Measurements from ENCODE around the gene BEAN1. TPM values are rescaled to one million over a fixed set of nuclear protein-coding genes. Genes with fewer than 3 reads are reported as not detected.

BEAN1 gene
- total and polyA plus RNA-seq, 10 donors = 0.21 to 0.68 (median 0.42) TPM; not detected in 3

GRCh38 chr16:66382966-66383299 lies 44.2 kb upstream of the BEAN1 start:
- intact Hi-C loops (cut with DNase I; ENCODE audit: low total_unique reads) = no loop called here

GRCh38 chr16:66383551-66383950 lies 43.5 kb upstream of the BEAN1 start:
- peaks cover 0 to 8% (median 0%) of the 10 kb centered on the region in 7 donors for H3K27me3 ChIP-seq (replicated peaks in 1 of 7)
- no peaks in the 10 kb centered on the region for H3K9me3 ChIP-seq
- peak overlapping the region in 2 of 8 donors; percentile 16 to 83 for H3K27ac ChIP-seq
- peaks cover 0 to 10% (median 0%) of the 10 kb centered on the region in 6 donors for H3K36me3 ChIP-seq
- peak; percentile 63 for DNase-seq
- TF ChIP-seq CTCF (IDR thresholded peaks at IDR 0.05 in 8 of 11, conservative IDR thresholded peaks at IDR 0.05 in 3 of 11) = no peak
- no peak for TF ChIP-seq POLR2AphosphoS5 (IDR thresholded peaks at IDR 0.05)
- no peak for TF ChIP-seq POLR2A (IDR thresholded peaks at IDR 0.05)
- intact Hi-C loops (cut with DNase I; ENCODE audit: low total_unique reads) = no loop called here
- H3K4me3 ChIP-seq = no peak overlapping the region
- peaks cover 0 to 8% (median 0%) of the 10 kb centered on the region in 6 donors for H3K4me1 ChIP-seq
- WGBS, 5 donors = 68 to 89% (median 82%) methylated on average over 4 of the region's 4 CpGs

More at GRCh38 chr16:66382966-66383299, 44.2 kb upstream of the BEAN1 start:
- WGBS, 5 donors = 64 to 78% (median 67%) methylated on average over 3 of the region's 3 CpGs
- TF ChIP-seq POLR2A (IDR thresholded peaks at IDR 0.05) = no peak
- TF ChIP-seq POLR2AphosphoS5 (IDR thresholded peaks at IDR 0.05) = no peak
- no peak for TF ChIP-seq CTCF (IDR thresholded peaks at IDR 0.05 in 8 of 11, conservative IDR thresholded peaks at IDR 0.05 in 3 of 11)
- peak overlapping the region in 6 of 8 donors; percentile 29 to 83 (median 55) for H3K27ac ChIP-seq
- H3K27me3 ChIP-seq (replicated peaks in 1 of 7) = peaks cover 0 to 8% (median 0%) of the 10 kb centered on the region in 7 donors
- H3K4me3 ChIP-seq = no peak overlapping the region
- no peak for DNase-seq
- peaks cover 0 to 8% (median 0%) of the 10 kb centered on the region in 6 donors for H3K36me3 ChIP-seq
- peaks cover 0 to 13% (median 5%) of the 10 kb centered on the region in 6 donors for H3K4me1 ChIP-seq
- no peaks in the 10 kb centered on the region for H3K9me3 ChIP-seq

- TF ChIP-seq POLR2A (IDR thresholded peaks at IDR 0.05) (no peak), CTCF (IDR thresholded peaks at IDR 0.05 in 8 of 11, conservative IDR thresholded peaks at IDR 0.05 in 3 of 11) (no peak), POLR2AphosphoS5 (IDR thresholded peaks at IDR 0.05) (no peak)
- Histone ChIP-seq H3K9me3 (no peaks in the 10 kb centered on the region), H3K27ac (no peak overlapping the region), H3K36me3 (peaks cover 0 to 9% (median 2%) of the 10 kb centered on the region in 6 donors), H3K4me3 (no peak overlapping the region), H3K27me3 (replicated peaks in 1 of 7) (peaks cover 0 to 8% (median 0%) of the 10 kb centered on the region in 7 donors), H3K4me1 (peaks cover 0 to 8% (median 0%) of the 10 kb centered on the region in 6 donors)
- WGBS, 5 donors = 89 to 95% (median 92%) methylated on average over 4 of the region's 4 CpGs
- DNase-seq = no peak
- intact Hi-C loops (cut with DNase I; ENCODE audit: low total_unique reads) = no loop called here
These were observed 41.7 kb upstream of the BEAN1 start for GRCh38 chr16:66385415-66385814.

- TF ChIP-seq POLR2A (IDR thresholded peaks at IDR 0.05) (no peak), POLR2AphosphoS5 (IDR thresholded peaks at IDR 0.05) (no peak), CTCF (IDR thresholded peaks at IDR 0.05 in 8 of 11, conservative IDR thresholded peaks at IDR 0.05 in 3 of 11) (no peak)
- Histone ChIP-seq H3K36me3 (peaks cover 0 to 19% (median 2%) of the 10 kb centered on the region in 6 donors), H3K9me3 (no peaks in the 10 kb centered on the region), H3K4me1 (peaks cover 0 to 8% (median 0%) of the 10 kb centered on the region in 6 donors), H3K27me3 (replicated peaks in 1 of 7) (peaks cover 0 to 8% (median 0%) of the 10 kb centered on the region in 7 donors), H3K4me3 (no peak overlapping the region), H3K27ac (no peak overlapping the region)
- intact Hi-C loops (cut with DNase I; ENCODE audit: low total_unique reads) = no loop called here
- WGBS, 5 donors = 85 to 97% (median 91%) methylated on average over 20 of the region's 20 CpGs
- peak; percentile 41 for DNase-seq
These were observed 40.2 kb upstream of the BEAN1 start for GRCh38 chr16:66386629-66387622.

Measured in spleen (tissue), 11 donors.